Vagina (tissue), 2 donors: ENCODE results near the gene AHSP. TPM values are rescaled to one million over a fixed set of nuclear protein-coding genes. Genes with fewer than 3 reads are reported as not detected.

ENCODE experiments used
- DNase-seq, 2 donors: peaks; one replicate each; pipeline ENCODE4 v3.0.0-alpha.2; 2017; ENCODE audit errors: extremely low spot score in 2 of 2
- H3K27ac ChIP-seq: fragments of 200-600 bp; sonication (generic); one replicate; pipeline ENCODE4 v1.5.1; 2019
- H3K27me3 ChIP-seq: fragments of 200-600 bp; sonication (generic); one replicate; pipeline ENCODE4 v1.5.1; 2019
- H3K36me3 ChIP-seq, 2 donors: fragments of 200-600 bp; sonication (generic); one replicate each; pipeline ENCODE4 v1.5.1; 2017 to 2019
- H3K4me1 ChIP-seq: fragments of 200-600 bp; sonication (generic); one replicate; pipeline ENCODE4 v1.5.1; 2019
- H3K4me3 ChIP-seq, 2 donors: fragments of 200-600 bp; sonication (generic); 1 replicate in 1 of 2; 2 replicates in 1 of 2; pipeline ENCODE4 v1.5.1; 2016 to 2019
- H3K9me3 ChIP-seq: fragments of 200-600 bp; sonication (generic); one replicate; pipeline ENCODE4 v1.5.1; 2019
- POLR2A ChIP-seq, 2 donors: fragments of 450-650 bp; IDR thresholded peaks; one replicate each; pipeline ENCODE4 v1.6.1; 2017; ENCODE audit warnings: antibody characterized with exemption in 2 of 2, mild to moderate bottlenecking in 2 of 2, moderate library complexity in 2 of 2
- POLR2AphosphoS5 ChIP-seq, 2 donors: sonication (generic); formaldehyde crosslinking; IDR thresholded peaks; one replicate each; pipeline ENCODE4 v1.9.0; 2017; ENCODE audit warnings: antibody characterized with exemption in 2 of 2, mild to moderate bottlenecking in 2 of 2, low read depth in 1 of 2; ENCODE audit not compliant: insufficient read depth in 1 of 2
- intact Hi-C: fragments of 100-400 bp; cut with DNase I; formaldehyde crosslinking; loops from one replicate; pipeline ENCODE4 v1.15.1; 2023
- total RNA-seq: library from RNA; depleted of rRNA; stranded (reverse); fragments of >200 nt; gene quantifications from one replicate; pipeline ENCODE4 v1.2.3, GENCODE V29; 2016
- TF ChIP-seq, protein P1 (sequence below), 3 experiments: fragments of 450-650 bp in 2 of 3; fragments of 200-600 bp in 1 of 3; sonication (generic) in 1 of 3; IDR thresholded peaks; one replicate each; pipeline ENCODE4 v1.5.1; 2017 to 2019; ENCODE audit warnings: antibody characterized with exemption in 3 of 3, mild to moderate bottlenecking in 2 of 3, moderate library complexity in 2 of 3

The AHSP gene
- total RNA-seq, 1 donor from 2014 or later, result not detected

DNA sequence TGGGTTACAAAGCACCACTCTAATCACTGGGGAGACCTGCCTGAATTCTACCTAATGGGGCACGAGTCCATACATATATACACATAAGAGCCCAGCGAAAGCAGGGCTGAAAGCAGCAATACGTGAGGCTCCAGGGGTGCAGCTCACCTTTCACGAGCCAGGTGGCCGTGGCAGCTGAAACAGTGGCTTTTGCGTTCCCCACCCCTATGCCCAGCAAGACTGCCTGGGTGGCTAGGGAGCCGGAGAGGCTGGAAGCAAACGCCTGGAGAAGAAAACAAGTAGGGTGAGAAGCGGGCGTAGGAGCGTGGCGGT lies 20.1 kb upstream of the AHSP start:
- peak overlapping the region; percentile 87 for H3K27ac ChIP-seq
- peaks cover 38% of the 10 kb centered on the region for H3K4me1 ChIP-seq
- intact Hi-C loops, result loop anchor here (5.0 kb wide), 1 partner anchor 35 kb away; the partner anchor contains the start of gene TGFB1I1
- H3K27me3 ChIP-seq, result no peaks in the 10 kb centered on the region
- no peak for DNase-seq
- no peaks in the 10 kb centered on the region for H3K36me3 ChIP-seq
- H3K9me3 ChIP-seq, result no peaks in the 10 kb centered on the region
- TF ChIP-seq POLR2AphosphoS5 (IDR thresholded peaks at IDR 0.05; ENCODE audit: insufficient read depth in 1 of 2, low read depth in 1 of 2) (no peak), POLR2A (IDR thresholded peaks at IDR 0.05) (no peak)
- TF ChIP-seq, protein P1, sequence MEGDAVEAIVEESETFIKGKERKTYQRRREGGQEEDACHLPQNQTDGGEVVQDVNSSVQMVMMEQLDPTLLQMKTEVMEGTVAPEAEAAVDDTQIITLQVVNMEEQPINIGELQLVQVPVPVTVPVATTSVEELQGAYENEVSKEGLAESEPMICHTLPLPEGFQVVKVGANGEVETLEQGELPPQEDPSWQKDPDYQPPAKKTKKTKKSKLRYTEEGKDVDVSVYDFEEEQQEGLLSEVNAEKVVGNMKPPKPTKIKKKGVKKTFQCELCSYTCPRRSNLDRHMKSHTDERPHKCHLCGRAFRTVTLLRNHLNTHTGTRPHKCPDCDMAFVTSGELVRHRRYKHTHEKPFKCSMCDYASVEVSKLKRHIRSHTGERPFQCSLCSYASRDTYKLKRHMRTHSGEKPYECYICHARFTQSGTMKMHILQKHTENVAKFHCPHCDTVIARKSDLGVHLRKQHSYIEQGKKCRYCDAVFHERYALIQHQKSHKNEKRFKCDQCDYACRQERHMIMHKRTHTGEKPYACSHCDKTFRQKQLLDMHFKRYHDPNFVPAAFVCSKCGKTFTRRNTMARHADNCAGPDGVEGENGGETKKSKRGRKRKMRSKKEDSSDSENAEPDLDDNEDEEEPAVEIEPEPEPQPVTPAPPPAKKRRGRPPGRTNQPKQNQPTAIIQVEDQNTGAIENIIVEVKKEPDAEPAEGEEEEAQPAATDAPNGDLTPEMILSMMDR (IDR thresholded peaks at IDR 0.05), result no peak
- H3K4me3 ChIP-seq, result peak overlapping the region; percentile 63 to 80

DNA sequence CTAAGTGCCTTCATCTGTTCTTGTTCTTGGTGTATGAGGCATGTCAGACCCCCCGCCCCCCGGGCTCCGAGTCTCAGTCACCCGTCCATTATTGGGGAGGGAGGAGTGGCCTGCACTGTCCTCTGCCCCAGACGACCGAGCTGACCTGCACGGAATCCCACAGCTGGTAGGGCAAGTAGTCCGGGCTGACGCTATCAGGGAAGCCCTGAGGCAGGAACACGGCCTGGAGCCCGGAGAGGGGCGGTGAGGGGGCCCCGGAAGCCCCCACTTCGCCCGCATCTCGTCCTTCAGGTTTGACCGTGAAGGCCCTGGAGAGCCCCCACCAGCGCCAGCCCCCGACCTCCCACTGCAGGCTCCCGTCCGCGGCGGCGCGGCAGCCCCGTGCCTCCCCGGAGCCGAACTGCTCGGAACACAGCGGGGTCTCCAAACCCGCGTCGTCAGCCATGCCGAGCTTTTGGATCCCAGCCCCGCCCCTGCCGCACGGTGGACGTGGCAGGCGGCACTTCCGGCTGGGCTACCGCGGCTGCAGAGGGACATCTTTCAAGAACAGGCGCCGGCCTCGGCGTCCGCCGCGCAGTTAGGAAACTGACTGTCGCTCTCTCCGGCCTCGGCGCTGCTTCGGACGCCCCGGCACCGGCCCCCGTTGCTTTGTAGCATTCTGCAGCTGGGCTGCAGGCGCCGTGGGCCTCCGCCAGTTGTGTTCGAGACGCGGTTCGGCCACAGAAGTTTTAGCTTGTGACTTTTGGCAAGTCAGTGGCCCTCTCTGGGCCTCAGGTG lies 19.6 kb upstream of the AHSP start, which contains the start of gene RUSF1:
Gene RUSF1, minus strand, starts transcription at position 463 of the 777 bp plus-strand sequence. Its CDS starts 18 bp downstream, at position 445.
- H3K4me3 ChIP-seq, result peak within 1 kb of the TSS; percentile 63 to 80
- intact Hi-C loops, result loop anchor here (5.0 kb wide), 1 partner anchor 36 kb away; the partner anchor contains the start of gene TGFB1I1
- DNase-seq, result peak in 1 of 2 donors; percentile 90

DNA sequence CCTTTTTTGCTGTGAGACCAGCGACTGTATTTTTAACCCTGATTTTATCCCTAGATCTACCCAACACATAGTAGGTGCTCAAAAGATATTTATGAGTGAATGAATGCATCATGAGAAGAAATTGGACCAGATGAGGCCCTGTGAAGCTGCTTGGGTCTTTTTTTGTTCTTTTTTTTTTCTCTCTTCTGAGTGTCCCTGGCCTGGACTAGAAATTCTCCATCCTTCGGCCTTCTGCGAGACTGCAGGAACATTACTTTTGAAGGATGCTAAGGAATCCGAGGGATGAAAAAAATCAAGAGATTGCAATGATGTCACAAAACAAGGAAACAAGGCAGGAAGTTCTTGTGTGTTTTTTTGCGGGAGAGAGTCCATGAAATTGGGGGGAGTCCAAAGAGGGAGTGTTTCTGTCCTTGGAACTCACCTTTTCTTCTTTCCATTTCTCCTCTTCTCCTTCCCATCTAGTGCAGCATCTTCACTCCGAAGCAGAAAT lies 18.9 kb upstream of the AHSP start:
- Histone ChIP-seq H3K27ac (peak overlapping the region; percentile 87), H3K4me1 (peaks cover 38% of the 10 kb centered on the region), H3K27me3 (no peaks in the 10 kb centered on the region), H3K9me3 (no peaks in the 10 kb centered on the region), H3K4me3 (peak overlapping the region; percentile 63 to 80), H3K36me3 (no peaks in the 10 kb centered on the region)
- intact Hi-C loops, result loop anchor here (5.0 kb wide), 1 partner anchor 36 kb away; the partner anchor contains the start of gene TGFB1I1
- DNase-seq, result no peak
- TF ChIP-seq POLR2AphosphoS5 (IDR thresholded peaks at IDR 0.05; ENCODE audit: insufficient read depth in 1 of 2, low read depth in 1 of 2), result peak in 1 of 2 donors; percentile 42
- TF ChIP-seq POLR2A (IDR thresholded peaks at IDR 0.05), result no peak
- TF ChIP-seq, protein P1 (IDR thresholded peaks at IDR 0.05), result no peak

More for the DNA sequence above, 19.6 kb upstream of the AHSP start, which contains the start of gene RUSF1:
- Histone ChIP-seq H3K27me3 (no peaks in the 10 kb centered on the region), H3K4me1 (peaks cover 38% of the 10 kb centered on the region), H3K9me3 (no peaks in the 10 kb centered on the region), H3K27ac (peak within 1 kb of the TSS; percentile 87), H3K36me3 (no peaks in the 10 kb centered on the region)
- TF ChIP-seq, protein P1 (IDR thresholded peaks at IDR 0.05), result peak in 1 of 3 experiments; percentile 22
- TF ChIP-seq POLR2AphosphoS5 (IDR thresholded peaks at IDR 0.05; ENCODE audit: insufficient read depth in 1 of 2, low read depth in 1 of 2) (peak; percentile 95 to 99), POLR2A (IDR thresholded peaks at IDR 0.05) (peak in 1 of 2 donors; percentile 81)

DNA sequence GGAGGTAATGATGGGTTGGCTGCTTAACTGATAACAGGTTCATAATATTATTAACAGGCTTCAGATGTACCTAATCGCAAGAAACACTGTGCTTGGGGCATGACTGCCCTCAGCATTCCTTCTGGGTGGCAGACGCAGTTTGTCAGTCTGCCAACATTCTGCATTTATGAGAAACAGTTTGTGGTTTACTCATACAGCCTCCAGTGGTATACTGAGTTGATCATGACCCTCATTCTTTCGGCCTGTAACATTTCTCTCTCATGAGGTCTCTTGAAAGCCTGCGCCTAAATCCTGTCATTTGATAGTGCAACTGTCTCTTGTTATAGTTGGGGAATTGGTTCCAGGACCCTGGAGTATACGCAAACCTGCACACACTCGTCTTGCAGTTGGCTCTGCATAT lies 14.6 kb upstream of the AHSP start:
- intact Hi-C loops, result no loop called here
- Histone ChIP-seq H3K9me3 (no peaks in the 10 kb centered on the region), H3K4me1 (peaks cover 16% of the 10 kb centered on the region), H3K36me3 (no peaks in the 10 kb centered on the region), H3K4me3 (no peak overlapping the region), H3K27ac (no peak overlapping the region), H3K27me3 (no peaks in the 10 kb centered on the region)
- DNase-seq, result no peak
- no peak for TF ChIP-seq POLR2AphosphoS5 (IDR thresholded peaks at IDR 0.05; ENCODE audit: insufficient read depth in 1 of 2, low read depth in 1 of 2)
- TF ChIP-seq, protein P1 (IDR thresholded peaks at IDR 0.05), result no peak

DNA sequence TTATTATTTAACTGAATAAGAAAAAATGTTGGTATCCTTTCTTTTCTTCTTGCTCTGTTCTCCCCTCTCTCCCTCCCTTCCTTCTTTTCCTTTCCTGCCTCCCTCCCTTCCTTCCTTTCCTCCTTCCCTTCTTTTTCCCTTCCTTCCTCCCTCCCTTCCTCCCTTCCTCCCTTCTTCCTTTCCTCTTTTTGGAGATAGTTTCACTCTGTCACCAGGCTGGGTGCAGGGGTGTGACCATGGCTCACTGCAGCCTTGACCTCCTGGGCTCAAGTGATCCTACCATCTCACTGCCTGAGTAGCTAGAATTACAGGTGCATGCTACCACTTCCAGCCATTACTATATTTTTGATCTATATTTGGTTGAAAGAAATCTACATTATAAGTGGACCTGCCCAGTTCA lies 13.8 kb upstream of the AHSP start:
- peaks cover 14% of the 10 kb centered on the region for H3K4me1 ChIP-seq
- intact Hi-C loops, result no loop called here
- no peak overlapping the region for H3K4me3 ChIP-seq
- H3K27ac ChIP-seq, result no peak overlapping the region
- no peak for TF ChIP-seq POLR2A (IDR thresholded peaks at IDR 0.05)
- no peak for TF ChIP-seq POLR2AphosphoS5 (IDR thresholded peaks at IDR 0.05; ENCODE audit: insufficient read depth in 1 of 2, low read depth in 1 of 2)
- TF ChIP-seq, protein P1 (IDR thresholded peaks at IDR 0.05), result no peak
- no peaks in the 10 kb centered on the region for H3K36me3 ChIP-seq
- no peaks in the 10 kb centered on the region for H3K9me3 ChIP-seq
- no peak for DNase-seq
- H3K27me3 ChIP-seq, result no peaks in the 10 kb centered on the region
